ENCODE results near the gene NPM3. TPM values are rescaled to one million over a fixed set of nuclear protein-coding genes. Genes with fewer than 3 reads are reported as not detected.
A peak's percentile ranks its signal among the peaks of the same experiment; 100 is the strongest.

Gene NPM3
- total RNA-seq, 1 experiment from 2014 or later, result 260 TPM

GRCh38 chr10:101816913-101817336, 33.7 kb upstream of the NPM3 start (continued):
- no peak for TF ChIP-seq E2F4 (CRISPR knock-in tag; IDR thresholded peaks at IDR 0.05; ENCODE audit: borderline replicate concordance, low read depth)
- TF ChIP-seq ZNF671 (CRISPR knock-in tag; IDR thresholded peaks at IDR 0.05), result no peak
- no peak for TF ChIP-seq RORB (CRISPR knock-in tag; IDR thresholded peaks at IDR 0.05)
- TF ChIP-seq, protein P1, sequence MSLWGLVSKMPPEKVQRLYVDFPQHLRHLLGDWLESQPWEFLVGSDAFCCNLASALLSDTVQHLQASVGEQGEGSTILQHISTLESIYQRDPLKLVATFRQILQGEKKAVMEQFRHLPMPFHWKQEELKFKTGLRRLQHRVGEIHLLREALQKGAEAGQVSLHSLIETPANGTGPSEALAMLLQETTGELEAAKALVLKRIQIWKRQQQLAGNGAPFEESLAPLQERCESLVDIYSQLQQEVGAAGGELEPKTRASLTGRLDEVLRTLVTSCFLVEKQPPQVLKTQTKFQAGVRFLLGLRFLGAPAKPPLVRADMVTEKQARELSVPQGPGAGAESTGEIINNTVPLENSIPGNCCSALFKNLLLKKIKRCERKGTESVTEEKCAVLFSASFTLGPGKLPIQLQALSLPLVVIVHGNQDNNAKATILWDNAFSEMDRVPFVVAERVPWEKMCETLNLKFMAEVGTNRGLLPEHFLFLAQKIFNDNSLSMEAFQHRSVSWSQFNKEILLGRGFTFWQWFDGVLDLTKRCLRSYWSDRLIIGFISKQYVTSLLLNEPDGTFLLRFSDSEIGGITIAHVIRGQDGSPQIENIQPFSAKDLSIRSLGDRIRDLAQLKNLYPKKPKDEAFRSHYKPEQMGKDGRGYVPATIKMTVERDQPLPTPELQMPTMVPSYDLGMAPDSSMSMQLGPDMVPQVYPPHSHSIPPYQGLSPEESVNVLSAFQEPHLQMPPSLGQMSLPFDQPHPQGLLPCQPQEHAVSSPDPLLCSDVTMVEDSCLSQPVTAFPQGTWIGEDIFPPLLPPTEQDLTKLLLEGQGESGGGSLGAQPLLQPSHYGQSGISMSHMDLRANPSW (CRISPR knock-in tag; conservative IDR thresholded peaks at IDR 0.05; ENCODE audit: low read depth), result no peak
- no peak for TF ChIP-seq EMX1 (CRISPR knock-in tag; IDR thresholded peaks at IDR 0.05)
- TF ChIP-seq HMGA2 (CRISPR knock-in tag; IDR thresholded peaks at IDR 0.05), result no peak
- TF ChIP-seq GABPB1 (CRISPR knock-in tag; IDR thresholded peaks at IDR 0.05), result no peak
- TF ChIP-seq PREB (CRISPR knock-in tag; IDR thresholded peaks at IDR 0.05; ENCODE audit: borderline replicate concordance), result no peak

DNA sequence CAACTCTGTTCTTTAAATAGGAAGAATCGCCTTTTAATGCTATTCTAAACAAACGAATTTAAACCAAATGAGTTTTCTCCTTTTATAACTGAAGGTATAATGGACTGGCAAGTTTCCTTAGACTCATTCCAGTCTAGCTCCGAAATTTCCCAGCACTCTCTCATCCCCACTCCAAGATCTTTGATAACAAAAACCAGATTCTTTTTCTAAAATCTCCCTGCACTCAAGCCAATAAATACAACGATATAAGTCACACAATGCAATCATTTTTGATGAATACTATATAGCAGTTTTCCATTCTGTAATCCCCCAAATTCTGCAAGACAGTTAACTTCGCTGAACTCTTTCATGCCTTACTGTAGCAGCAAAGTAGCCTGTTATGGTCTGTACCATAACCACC, 33.1 kb upstream of the NPM3 start:
- ChIA-PET POLR2A (interaction anchor here (0.7 to 3.2 kb wide), 2 partner anchors 24 to 154 kb away, joined by 17 to 34 read pairs; no protein-coding TSS in a partner anchor), CTCF (interaction anchor here (0.9 to 8.4 kb wide), 3 partner anchors 24 to 213 kb away, joined by 3 to 89 read pairs (median 4); partner anchors contain the start of gene KCNIP2)
- H3K27me3 Mint-ChIP-seq (ENCODE audit: low read depth), result no peaks in the 10 kb centered on the region

GRCh38 chr10:101814466-101815071, 31.3 kb upstream of the NPM3 start:
- Mint-ChIP-seq H3K36me3 (peaks cover 23% of the 10 kb centered on the region), H3K4me3 (peak overlapping the region; percentile 88), H3K27me3 (ENCODE audit: low read depth) (no peaks in the 10 kb centered on the region), H3K9me3 (no peaks in the 10 kb centered on the region), H3K4me1 (peaks cover 38% of the 10 kb centered on the region), H3K27ac (peak overlapping the region; percentile 69)
- DNase-seq (ENCODE audit: low spot score) (no peak), ATAC-seq (no peak)
- CTCF ChIA-PET, result interaction anchor here (0.5 to 8.4 kb wide), 3 partner anchors 22 to 33 kb away, joined by 3 to 89 read pairs (median 4); no protein-coding TSS in a partner anchor
- POLR2A ChIA-PET, result no interaction called here
- TF ChIP-seq MXD4 (CRISPR knock-in tag; IDR thresholded peaks at IDR 0.05; ENCODE audit: borderline replicate concordance) (no peak), RELA (CRISPR knock-in tag; IDR thresholded peaks at IDR 0.05; ENCODE audit: borderline replicate concordance) (no peak), PREB (CRISPR knock-in tag; IDR thresholded peaks at IDR 0.05; ENCODE audit: borderline replicate concordance) (no peak), JUN (CRISPR knock-in tag; IDR thresholded peaks at IDR 0.05) (no peak), NFE2L1 (CRISPR knock-in tag; IDR thresholded peaks at IDR 0.05) (no peak), ZNF219 (CRISPR knock-in tag; IDR thresholded peaks at IDR 0.05; ENCODE audit: borderline replicate concordance) (no peak), EMX1 (CRISPR knock-in tag; IDR thresholded peaks at IDR 0.05) (no peak), MYBL2 (CRISPR knock-in tag; IDR thresholded peaks at IDR 0.05) (no peak)
- TF ChIP-seq, protein P1 (CRISPR knock-in tag; conservative IDR thresholded peaks at IDR 0.05; ENCODE audit: low read depth), result no peak

More for the DNA sequence above, 33.1 kb upstream of the NPM3 start:
- TF ChIP-seq ZNF317 (CRISPR knock-in tag; IDR thresholded peaks at IDR 0.05; ENCODE audit: borderline replicate concordance, low read depth) (no peak), E2F5 (CRISPR knock-in tag; IDR thresholded peaks at IDR 0.05) (no peak), SOX15 (CRISPR knock-in tag; IDR thresholded peaks at IDR 0.05) (no peak), NR2C2 (CRISPR knock-in tag; IDR thresholded peaks at IDR 0.05) (no peak), ZNF423 (CRISPR knock-in tag; IDR thresholded peaks at IDR 0.05) (no peak), TCF7 (CRISPR knock-in tag; IDR thresholded peaks at IDR 0.05; ENCODE audit: low read depth) (no peak)
- TF ChIP-seq, protein P2, sequence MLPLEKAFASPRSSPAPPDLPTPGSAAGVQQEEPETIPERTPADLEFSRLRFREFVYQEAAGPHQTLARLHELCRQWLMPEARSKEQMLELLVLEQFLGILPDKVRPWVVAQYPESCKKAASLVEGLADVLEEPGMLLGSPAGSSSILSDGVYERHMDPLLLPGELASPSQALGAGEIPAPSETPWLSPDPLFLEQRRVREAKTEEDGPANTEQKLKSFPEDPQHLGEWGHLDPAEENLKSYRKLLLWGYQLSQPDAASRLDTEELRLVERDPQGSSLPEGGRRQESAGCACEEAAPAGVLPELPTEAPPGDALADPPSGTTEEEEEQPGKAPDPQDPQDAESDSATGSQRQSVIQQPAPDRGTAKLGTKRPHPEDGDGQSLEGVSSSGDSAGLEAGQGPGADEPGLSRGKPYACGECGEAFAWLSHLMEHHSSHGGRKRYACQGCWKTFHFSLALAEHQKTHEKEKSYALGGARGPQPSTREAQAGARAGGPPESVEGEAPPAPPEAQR (CRISPR knock-in tag; IDR thresholded peaks at IDR 0.05), result no peak
- Mint-ChIP-seq H3K4me3 (peak overlapping the region; percentile 88), H3K36me3 (peaks cover 11% of the 10 kb centered on the region), H3K27ac (peak overlapping the region; percentile 22; the same call in 1 of the 2 replicates), H3K9me3 (no peaks in the 10 kb centered on the region), H3K4me1 (peaks cover 34% of the 10 kb centered on the region)
- ATAC-seq (no peak), DNase-seq (ENCODE audit: low spot score) (no peak)
